RPMI7951 (cell line): ENCODE data around the gene CHID1. TPM values are rescaled to one million over a fixed set of nuclear protein-coding genes. Genes with fewer than 3 reads are reported as not detected.

Experiments
- DNase-seq: peaks from one replicate; pipeline ENCODE4 v3.0.0-alpha.2; 2012; ENCODE audit warnings: low read depth
- total RNA-seq: library from RNA; depleted of rRNA; stranded (reverse); fragments of >200 nt; shearing (Covaris generic); gene quantifications from 2 replicates; pipeline ENCODE4 v1.2.3, GENCODE V29; 2014

The CHID1 gene
- total RNA-seq, 1 experiment from 2014 or later = 41.2 TPM

GRCh38 chr11:837189-837989, 73.2 kb downstream of the CHID1 start:
- no peak for DNase-seq

- DNase-seq = no peak
Measured at GRCh38 chr11:836700-837099, 73.9 kb downstream of the CHID1 start.

GRCh38 chr11:836274-836673, 74.3 kb downstream of the CHID1 start:
- no peak for DNase-seq

- DNase-seq = peak; percentile 87
Measured at GRCh38 chr11:834371-835316, 76.0 kb downstream of the CHID1 start.

GRCh38 chr11:833849-834311, 76.7 kb downstream of the CHID1 start:
- no peak for DNase-seq

GRCh38 chr11:833114-833791, 77.4 kb downstream of the CHID1 start:
- peak; percentile 51 for DNase-seq

DNA sequence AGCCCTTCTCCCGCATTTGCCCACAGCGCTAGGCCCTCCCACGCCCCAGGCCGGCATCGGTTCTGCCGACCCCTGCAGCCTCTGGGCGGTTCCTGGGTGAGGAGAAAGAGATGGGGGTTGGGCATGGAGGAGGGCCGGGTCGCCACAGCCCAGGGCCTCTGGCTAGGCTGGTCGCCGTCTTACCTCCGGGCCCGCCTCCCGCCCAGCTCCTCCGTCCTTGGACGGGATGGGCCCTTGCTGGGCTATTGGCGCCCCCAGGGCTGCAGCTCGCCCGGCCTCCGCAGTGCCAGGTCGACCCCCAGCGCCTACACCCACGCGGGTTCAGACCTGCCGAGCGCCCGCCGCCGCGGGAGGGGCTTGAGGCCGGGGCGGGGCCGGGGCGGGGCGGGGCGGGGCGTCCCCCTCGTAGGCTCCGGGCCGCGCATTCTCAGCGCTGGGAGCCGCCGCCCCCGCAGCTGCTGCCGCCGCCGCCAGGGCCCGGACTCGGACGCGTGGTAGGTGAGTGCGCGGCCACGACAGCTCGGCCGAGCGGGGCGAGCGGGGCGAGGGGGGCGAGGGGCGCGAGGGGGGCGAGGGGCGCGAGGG, 78.0 kb downstream of the CHID1 start, which contains the start of gene CD151:
TSS of gene CD151 (plus strand) at position 424 of the 585 bp plus-strand sequence. CDS start 3,118 bp downstream, outside the sequence.
- peak; percentile 63 for DNase-seq

- no peak for DNase-seq
Measured at GRCh38 chr11:831961-832528, 78.6 kb downstream of the CHID1 start.

- DNase-seq = peak; percentile 69
Measured at GRCh38 chr11:831118-831864, 79.3 kb downstream of the CHID1 start.

DNA sequence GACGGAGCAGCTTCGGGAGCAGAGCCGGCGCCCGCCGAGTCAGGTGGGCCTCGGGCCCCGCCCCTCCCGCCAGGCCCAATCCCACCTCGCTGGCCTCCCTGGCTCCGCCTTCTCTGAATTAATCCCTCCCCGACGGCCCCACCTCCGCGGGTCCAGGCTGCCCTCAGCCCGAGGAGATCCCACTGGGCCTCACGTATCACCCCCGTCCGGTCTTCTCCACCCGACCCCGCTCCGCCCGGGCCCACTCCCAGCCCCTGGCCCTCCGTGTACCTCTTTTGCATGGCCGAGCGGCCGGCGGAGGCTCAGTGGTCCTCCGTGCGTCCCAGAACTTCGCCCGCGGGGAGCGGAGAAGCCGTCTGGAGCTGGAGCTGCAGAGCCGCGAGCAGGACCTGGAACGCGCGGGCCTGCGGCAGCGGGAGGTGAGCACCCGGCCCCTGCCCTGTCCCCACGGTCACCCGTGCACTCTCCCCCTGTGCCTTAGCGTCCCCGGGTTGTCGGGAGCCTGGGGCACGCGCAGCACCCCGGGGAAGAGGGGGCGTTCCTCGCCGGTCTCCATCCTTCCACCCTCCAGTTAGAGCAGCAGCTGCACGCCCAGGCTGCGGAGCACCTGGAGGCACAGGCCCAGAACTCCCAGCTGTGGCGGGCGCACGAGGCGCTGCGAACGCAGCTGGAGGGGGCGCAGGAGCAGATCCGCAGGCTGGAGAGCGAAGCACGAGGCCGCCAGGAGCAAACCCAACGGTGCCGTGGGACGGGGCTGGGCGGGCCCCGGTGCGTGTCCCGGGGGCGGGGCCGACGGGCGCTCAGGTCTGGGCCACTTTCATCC, 80.1 kb downstream of the CHID1 start:
- peak; percentile 47 for DNase-seq

DNA sequence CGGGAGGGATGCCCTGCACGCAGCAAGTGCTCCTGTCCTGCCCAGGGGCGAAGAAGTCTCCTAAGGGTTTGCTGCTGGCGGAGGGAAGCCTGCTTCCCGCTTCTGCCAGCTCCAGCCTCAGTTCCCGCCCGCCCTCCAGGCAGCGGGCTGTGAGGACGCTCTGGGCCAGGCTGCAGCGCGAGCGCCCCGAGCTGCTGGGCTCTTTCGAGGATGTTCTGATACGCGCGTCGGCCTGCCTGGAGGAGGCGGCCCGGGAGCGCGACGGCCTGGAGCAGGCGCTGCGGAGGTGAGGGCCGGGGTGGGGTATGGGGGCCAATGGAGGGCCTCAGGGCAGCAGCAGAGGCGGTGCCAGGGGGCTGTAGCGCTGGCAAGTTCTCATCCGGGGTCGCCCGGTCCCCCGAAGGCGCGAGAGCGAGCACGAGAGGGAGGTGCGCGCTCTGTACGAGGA, 80.7 kb downstream of the CHID1 start:
- DNase-seq = no peak

- DNase-seq = peak; percentile 73
Measured at GRCh38 chr11:829176-829846, 81.3 kb downstream of the CHID1 start.

DNA sequence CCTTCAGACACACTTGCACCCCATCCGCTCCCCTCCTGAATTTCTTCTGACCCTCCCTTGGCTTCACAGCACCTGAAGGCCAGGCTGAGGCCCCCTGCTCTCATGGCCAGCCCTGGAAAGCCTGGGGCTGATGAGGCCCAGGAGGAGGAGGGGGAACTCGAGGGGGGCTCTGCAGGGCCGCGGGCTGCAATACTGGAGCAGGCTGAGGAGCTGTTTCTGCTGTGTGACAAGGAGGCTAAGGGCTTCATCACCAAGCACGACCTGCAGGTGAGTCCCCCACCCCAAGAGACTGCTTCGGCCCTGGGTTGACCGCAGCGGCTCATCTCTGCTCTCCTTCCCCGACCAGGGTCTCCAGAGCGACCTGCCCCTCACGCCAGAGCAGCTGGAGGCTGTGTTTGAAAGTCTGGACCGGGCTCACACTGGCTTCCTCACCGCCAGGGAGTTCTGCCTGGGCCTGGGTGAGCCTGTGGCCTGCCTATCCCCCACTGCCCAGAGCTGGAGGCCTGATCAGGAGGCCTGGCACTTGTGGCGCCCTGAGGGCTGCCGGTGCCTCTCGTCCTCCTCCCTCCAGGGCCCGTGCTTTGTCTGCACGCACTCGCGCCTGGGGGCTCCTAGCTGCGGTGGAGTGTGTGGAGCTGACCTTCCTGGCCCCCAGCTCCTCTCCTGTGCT, 82.0 kb downstream of the CHID1 start:
- DNase-seq = no peak

DNA sequence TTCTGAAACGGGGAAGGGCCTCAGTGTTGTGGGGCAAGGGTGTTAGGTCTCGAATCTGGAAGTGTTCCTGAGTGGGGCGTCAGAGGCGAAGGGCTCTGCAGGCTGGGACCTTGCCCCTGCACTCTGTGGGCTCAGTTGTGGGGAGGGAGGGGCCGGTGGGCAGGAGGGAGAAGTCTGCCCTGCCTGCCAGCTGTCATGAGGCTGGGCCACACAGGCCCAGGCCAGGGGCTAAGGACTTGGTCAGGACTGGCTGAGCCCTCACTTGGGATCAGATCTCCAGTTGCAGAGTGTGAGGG, 82.8 kb downstream of the CHID1 start, which contains the start of gene CRACR2B:
TSS of gene CRACR2B (plus strand) at position 23 of the 296 bp plus-strand sequence. CDS start 689 bp downstream, outside the sequence.
- DNase-seq = no peak

- DNase-seq = no peak
Measured at GRCh38 chr11:827146-827896, 83.3 kb downstream of the CHID1 start.

GRCh38 chr11:826836-827145, 83.8 kb downstream of the CHID1 start:
- no peak for DNase-seq

DNA sequence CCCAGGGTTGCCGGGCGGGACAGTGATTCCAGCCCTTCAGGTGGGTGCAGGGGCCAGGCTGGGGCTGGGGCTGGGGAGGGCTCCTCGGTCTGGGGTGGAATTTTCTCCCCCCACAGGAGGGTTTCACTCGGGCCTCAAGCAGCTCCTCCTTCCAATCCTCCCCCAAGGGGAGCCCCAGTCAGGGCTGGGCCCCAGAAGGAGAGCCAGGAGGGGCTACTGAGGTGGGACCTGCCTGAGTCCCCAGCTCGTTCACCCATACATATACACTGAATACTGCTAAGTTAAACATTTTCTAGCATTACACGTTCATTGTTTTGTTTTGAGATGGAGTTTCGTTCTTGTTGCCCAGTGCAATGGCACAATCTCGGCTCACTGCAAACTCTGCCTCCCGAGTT, 84.4 kb downstream of the CHID1 start:
- no peak for DNase-seq
